ENCODE data around the gene PDLIM5.

- TF ChIP-seq EZH2 (IDR thresholded peaks at IDR 0.05; ENCODE audit: low read length) (no peak), CTCF (optimal IDR thresholded peaks at IDR 0.05 in 1 of 3, IDR thresholded peaks at IDR 0.05 in 1 of 3, conservative IDR thresholded peaks at IDR 0.05 in 1 of 3; ENCODE audit: extremely low read depth in 1 of 3, insufficient read depth in 2 of 3, low read length in 3 of 3) (no peak)
These were observed 43.0 kb upstream of the PDLIM5 start for GRCh38 chr4:94408549-94409374.
